ENCODE results near the gene ERC1.

Gene ERC1

GRCh38 chr12:969821-970220 is 21.2 kb upstream of the ERC1 start:
- DNase-seq (ENCODE audit: low spot score) (no peak), ATAC-seq (ENCODE audit: low read depth) (peak; percentile 82)
- Histone ChIP-seq H3K36me3 (ENCODE audit: low read depth) (no peaks in the 10 kb centered on the region), H3K4me1 (ENCODE audit: insufficient read depth, poor library complexity, severe bottlenecking) (peaks cover 3% of the 10 kb centered on the region), H3K27me3 (ENCODE audit: insufficient read depth, poor library complexity, severe bottlenecking) (no peaks in the 10 kb centered on the region), H3K9me3 (ENCODE audit: severe bottlenecking) (no peaks in the 10 kb centered on the region), H3K27ac (ENCODE audit: poor library complexity, severe bottlenecking) (no peak overlapping the region), H3K4me3 (ENCODE audit: severe bottlenecking) (no peak overlapping the region)
- TF ChIP-seq CTCF (IDR thresholded peaks at IDR 0.05; ENCODE audit: poor library complexity, severe bottlenecking) = no peak

GRCh38 chr12:971991-972390 is 19.0 kb upstream of the ERC1 start:
- Histone ChIP-seq H3K4me3 (ENCODE audit: severe bottlenecking) (no peak overlapping the region), H3K4me1 (ENCODE audit: insufficient read depth, poor library complexity, severe bottlenecking) (peaks cover 3% of the 10 kb centered on the region), H3K36me3 (ENCODE audit: low read depth) (no peaks in the 10 kb centered on the region), H3K27ac (ENCODE audit: poor library complexity, severe bottlenecking) (no peak overlapping the region), H3K27me3 (ENCODE audit: insufficient read depth, poor library complexity, severe bottlenecking) (no peaks in the 10 kb centered on the region), H3K9me3 (ENCODE audit: severe bottlenecking) (no peaks in the 10 kb centered on the region)
- no peak for ATAC-seq (ENCODE audit: low read depth)
- no peak for TF ChIP-seq CTCF (IDR thresholded peaks at IDR 0.05; ENCODE audit: poor library complexity, severe bottlenecking)
- no peak for DNase-seq (ENCODE audit: low spot score)

GRCh38 chr12:974271-974862 is 16.7 kb upstream of the ERC1 start:
- no peaks in the 10 kb centered on the region for H3K9me3 ChIP-seq (ENCODE audit: severe bottlenecking)
- ATAC-seq (ENCODE audit: low read depth) (no peak), DNase-seq (ENCODE audit: low spot score) (no peak)
- no peak for TF ChIP-seq CTCF (IDR thresholded peaks at IDR 0.05; ENCODE audit: poor library complexity, severe bottlenecking)
- H3K36me3 ChIP-seq (ENCODE audit: low read depth) = no peaks in the 10 kb centered on the region
- peaks cover 3% of the 10 kb centered on the region for H3K4me1 ChIP-seq (ENCODE audit: insufficient read depth, poor library complexity, severe bottlenecking)
- no peak overlapping the region for H3K27ac ChIP-seq (ENCODE audit: poor library complexity, severe bottlenecking)
- H3K4me3 ChIP-seq (ENCODE audit: severe bottlenecking) = no peak overlapping the region
- no peaks in the 10 kb centered on the region for H3K27me3 ChIP-seq (ENCODE audit: insufficient read depth, poor library complexity, severe bottlenecking)

GRCh38 chr12:976644-977043 is 14.4 kb upstream of the ERC1 start:
- Histone ChIP-seq H3K27me3 (ENCODE audit: insufficient read depth, poor library complexity, severe bottlenecking) (no peaks in the 10 kb centered on the region), H3K27ac (ENCODE audit: poor library complexity, severe bottlenecking) (no peak overlapping the region), H3K36me3 (ENCODE audit: low read depth) (no peaks in the 10 kb centered on the region), H3K4me1 (ENCODE audit: insufficient read depth, poor library complexity, severe bottlenecking) (peaks cover 6% of the 10 kb centered on the region), H3K4me3 (ENCODE audit: severe bottlenecking) (no peak overlapping the region), H3K9me3 (ENCODE audit: severe bottlenecking) (no peaks in the 10 kb centered on the region)
- TF ChIP-seq CTCF (IDR thresholded peaks at IDR 0.05; ENCODE audit: poor library complexity, severe bottlenecking) = no peak
- ATAC-seq (ENCODE audit: low read depth) = no peak
- no peak for DNase-seq (ENCODE audit: low spot score)

- no peak overlapping the region for H3K27ac ChIP-seq (ENCODE audit: poor library complexity, severe bottlenecking)
- H3K4me1 ChIP-seq (ENCODE audit: insufficient read depth, poor library complexity, severe bottlenecking) = peaks cover 6% of the 10 kb centered on the region
- H3K27me3 ChIP-seq (ENCODE audit: insufficient read depth, poor library complexity, severe bottlenecking) = no peaks in the 10 kb centered on the region
- ATAC-seq (ENCODE audit: low read depth) (no peak), DNase-seq (ENCODE audit: low spot score) (no peak)
- TF ChIP-seq CTCF (IDR thresholded peaks at IDR 0.05; ENCODE audit: poor library complexity, severe bottlenecking) = no peak
- H3K9me3 ChIP-seq (ENCODE audit: severe bottlenecking) = no peaks in the 10 kb centered on the region
- no peaks in the 10 kb centered on the region for H3K36me3 ChIP-seq (ENCODE audit: low read depth)
- H3K4me3 ChIP-seq (ENCODE audit: severe bottlenecking) = no peak overlapping the region
Observed at GRCh38 chr12:977156-977555, 13.9 kb upstream of the ERC1 start.

All from RWPE2 (cell line).